ENCODE measurements around the gene PDE3B. TPM values are rescaled to one million over a fixed set of nuclear protein-coding genes. Genes with fewer than 3 reads are reported as not detected.
"Not testable (repeated sequence)": the region's sequence is repeated elsewhere in the genome, so short reads cannot be mapped to it uniquely, and the experiment has no call there.

PDE3B gene
- total RNA-seq, 5 donors from 2014 or later (not counting 1 experiment from before 2014, with no cell fraction given) = 130 to 162 (median 143) TPM

GRCh38 chr11:14676068-14676467, 32.5 kb downstream of the PDE3B start:
- WGBS (ENCODE audit: insufficient coverage) = no CpG with 5 or more reads among the region's 2 CpGs
- no peaks in the 10 kb centered on the region for H3K4me1 ChIP-seq (ENCODE audit: control insufficient read depth in 1 of 2, extremely low read depth in 1 of 2, insufficient read depth in 2 of 2, low read length in 2 of 2)
- DNase-seq (no peak), ATAC-seq (replicated peaks in 1 of 4) (no peak)
- Mint-ChIP-seq H3K27ac (no peak overlapping the region), H3K9me3 (peaks cover 2 to 15% (median 6%) of the 10 kb centered on the region in 3 donors), H3K4me1 (peaks cover 52 to 79% (median 69%) of the 10 kb centered on the region in 3 donors), H3K27me3 (no peaks in the 10 kb centered on the region), H3K4me3 (no peak overlapping the region), H3K36me3 (peaks cover 70% of the 10 kb centered on the region)
- H3K36me3 ChIP-seq (ENCODE audit: control insufficient read depth in 2 of 2, extremely low read depth in 1 of 2, insufficient read depth in 1 of 2, low read length in 1 of 2) = peaks cover under 1 to 4% of the 10 kb centered on the region in 2 donors
- ChIA-PET CTCF (no interaction called here), POLR2A (no interaction called here)
- no peak overlapping the region for H3K4me3 ChIP-seq (ENCODE audit: control insufficient read depth in 1 of 2, extremely low read depth in 1 of 2, low read length in 1 of 2)
- H3K9me3 ChIP-seq = no peaks in the 10 kb centered on the region
- no peaks in the 10 kb centered on the region for H3K27me3 ChIP-seq (replicated peaks in 1 of 2; ENCODE audit: control insufficient read depth in 2 of 2, extremely low read depth in 1 of 2, insufficient read depth in 2 of 2, low read length in 1 of 2)
- H3K27ac ChIP-seq (ENCODE audit: low read length) = no peak overlapping the region

- Histone ChIP-seq H3K4me1 (ENCODE audit: control insufficient read depth in 1 of 2, extremely low read depth in 1 of 2, insufficient read depth in 2 of 2, low read length in 2 of 2) (no peaks in the 10 kb centered on the region), H3K36me3 (ENCODE audit: control insufficient read depth in 2 of 2, extremely low read depth in 1 of 2, insufficient read depth in 1 of 2, low read length in 1 of 2) (peaks cover 0 to 4% of the 10 kb centered on the region in 2 donors), H3K27me3 (replicated peaks in 1 of 2; ENCODE audit: control insufficient read depth in 2 of 2, extremely low read depth in 1 of 2, insufficient read depth in 2 of 2, low read length in 1 of 2) (no peaks in the 10 kb centered on the region), H3K27ac (ENCODE audit: low read length) (no peak overlapping the region), H3K9me3 (no peaks in the 10 kb centered on the region), H3K4me3 (ENCODE audit: control insufficient read depth in 1 of 2, extremely low read depth in 1 of 2, low read length in 1 of 2) (no peak overlapping the region)
- DNase-seq (no peak), ATAC-seq (replicated peaks in 1 of 4) (no peak)
- Mint-ChIP-seq H3K27me3 (no peaks in the 10 kb centered on the region), H3K4me3 (no peak overlapping the region), H3K9me3 (peaks cover 2 to 15% (median 6%) of the 10 kb centered on the region in 3 donors), H3K36me3 (peaks cover 73% of the 10 kb centered on the region), H3K27ac (peak overlapping the region in 1 of 2 donors; percentile 22), H3K4me1 (peaks cover 48 to 81% (median 71%) of the 10 kb centered on the region in 3 donors)
- ChIA-PET POLR2A (interaction anchor here in 1 of 2 donors (0.6 kb wide), 1 partner anchor 35 kb away, joined by 7 read pairs; no protein-coding TSS in a partner anchor), CTCF (no interaction called here)
- no CpG with 5 or more reads among the region's 2 CpGs for WGBS (ENCODE audit: insufficient coverage)
Observed at GRCh38 chr11:14677146-14677545, 33.5 kb downstream of the PDE3B start.

GRCh38 chr11:14678350-14678749, 34.7 kb downstream of the PDE3B start:
- no CpG with 5 or more reads among the region's 2 CpGs for WGBS (ENCODE audit: insufficient coverage)
- H3K9me3 Mint-ChIP-seq = peaks cover 2 to 15% (median 6%) of the 10 kb centered on the region in 3 donors
- peaks cover 65% of the 10 kb centered on the region for H3K36me3 Mint-ChIP-seq
- peaks cover 47 to 78% (median 68%) of the 10 kb centered on the region in 3 donors for H3K4me1 Mint-ChIP-seq
- ATAC-seq (replicated peaks in 1 of 4) (no peak), DNase-seq (no peak)
- H3K4me3 Mint-ChIP-seq = no peak overlapping the region
- Histone ChIP-seq H3K9me3 (no peaks in the 10 kb centered on the region), H3K27me3 (replicated peaks in 1 of 2; ENCODE audit: control insufficient read depth in 2 of 2, extremely low read depth in 1 of 2, insufficient read depth in 2 of 2, low read length in 1 of 2) (no peaks in the 10 kb centered on the region), H3K27ac (ENCODE audit: low read length) (no peak overlapping the region), H3K4me1 (ENCODE audit: control insufficient read depth in 1 of 2, extremely low read depth in 1 of 2, insufficient read depth in 2 of 2, low read length in 2 of 2) (no peaks in the 10 kb centered on the region), H3K36me3 (ENCODE audit: control insufficient read depth in 2 of 2, extremely low read depth in 1 of 2, insufficient read depth in 1 of 2, low read length in 1 of 2) (peaks cover 0 to 4% of the 10 kb centered on the region in 2 donors), H3K4me3 (ENCODE audit: control insufficient read depth in 1 of 2, extremely low read depth in 1 of 2, low read length in 1 of 2) (no peak overlapping the region)
- POLR2A ChIA-PET = no interaction called here
- no peak overlapping the region for H3K27ac Mint-ChIP-seq
- H3K27me3 Mint-ChIP-seq = no peaks in the 10 kb centered on the region
- CTCF ChIA-PET = interaction anchor here in 1 of 2 donors (0.6 kb wide), 1 partner anchor 72 kb away, joined by 4 read pairs; no protein-coding TSS in a partner anchor

- ChIA-PET POLR2A (no interaction called here), CTCF (interaction anchor here in 1 of 2 donors (1.2 kb wide), 1 partner anchor 51 kb away, joined by 3 read pairs; no protein-coding TSS in a partner anchor)
- H3K27me3 Mint-ChIP-seq = no peaks in the 10 kb centered on the region
- peaks cover 60% of the 10 kb centered on the region for H3K36me3 Mint-ChIP-seq
- H3K27ac Mint-ChIP-seq = peak overlapping the region in 1 of 2 donors; percentile 2
- ATAC-seq (replicated peaks in 1 of 4) = no peak
- no peak for DNase-seq
- Histone ChIP-seq H3K4me3 (ENCODE audit: control insufficient read depth in 1 of 2, extremely low read depth in 1 of 2, low read length in 1 of 2) (no peak overlapping the region), H3K36me3 (ENCODE audit: control insufficient read depth in 2 of 2, extremely low read depth in 1 of 2, insufficient read depth in 1 of 2, low read length in 1 of 2) (peaks cover 0 to 4% of the 10 kb centered on the region in 2 donors), H3K27ac (ENCODE audit: low read length) (no peak overlapping the region), H3K9me3 (no peaks in the 10 kb centered on the region), H3K4me1 (ENCODE audit: control insufficient read depth in 1 of 2, extremely low read depth in 1 of 2, insufficient read depth in 2 of 2, low read length in 2 of 2) (no peaks in the 10 kb centered on the region), H3K27me3 (replicated peaks in 1 of 2; ENCODE audit: control insufficient read depth in 2 of 2, extremely low read depth in 1 of 2, insufficient read depth in 2 of 2, low read length in 1 of 2) (no peaks in the 10 kb centered on the region)
- peaks cover 47 to 79% (median 68%) of the 10 kb centered on the region in 3 donors for H3K4me1 Mint-ChIP-seq
- peak overlapping the region in 1 of 3 donors; percentile 27 for H3K4me3 Mint-ChIP-seq
- WGBS (ENCODE audit: insufficient coverage) = 100% methylated on average over 2 of the region's 3 CpGs
- H3K9me3 Mint-ChIP-seq = peaks cover 2 to 15% (median 11%) of the 10 kb centered on the region in 3 donors
Observed at GRCh38 chr11:14679662-14680061, 36.1 kb downstream of the PDE3B start.

GRCh38 chr11:14684234-14684915, 40.8 kb downstream of the PDE3B start:
- H3K9me3 ChIP-seq; H3K4me1 ChIP-seq (ENCODE audit: control insufficient read depth in 1 of 2, extremely low read depth in 1 of 2, insufficient read depth in 2 of 2, low read length in 2 of 2); DNase-seq; H3K27me3 Mint-ChIP-seq; H3K27ac ChIP-seq (ENCODE audit: low read length); CTCF ChIA-PET; POLR2A ChIA-PET; H3K27me3 ChIP-seq (replicated peaks in 1 of 2; ENCODE audit: control insufficient read depth in 2 of 2, extremely low read depth in 1 of 2, insufficient read depth in 2 of 2, low read length in 1 of 2); H3K36me3 ChIP-seq (ENCODE audit: control insufficient read depth in 2 of 2, extremely low read depth in 1 of 2, insufficient read depth in 1 of 2, low read length in 1 of 2); H3K9me3 Mint-ChIP-seq; H3K4me3 ChIP-seq (ENCODE audit: control insufficient read depth in 1 of 2, extremely low read depth in 1 of 2, low read length in 1 of 2); ATAC-seq (replicated peaks in 1 of 4): not testable (repeated sequence)
- Mint-ChIP-seq H3K36me3 (peaks cover 41% of the 10 kb centered on the region), H3K4me1 (peaks cover 70 to 79% (median 72%) of the 10 kb centered on the region in 3 donors), H3K4me3 (peak overlapping the region in 1 of 3 donors; percentile 37), H3K27ac (peak overlapping the region; percentile 33 to 73)
- 100% methylated on average over 3 of the region's 6 CpGs for WGBS (ENCODE audit: insufficient coverage)

- no peaks in the 10 kb centered on the region for H3K9me3 ChIP-seq
- ATAC-seq (replicated peaks in 1 of 4) (no peak), DNase-seq (no peak)
- H3K27ac ChIP-seq (ENCODE audit: low read length) = no peak overlapping the region
- no peaks in the 10 kb centered on the region for H3K4me1 ChIP-seq (ENCODE audit: control insufficient read depth in 1 of 2, extremely low read depth in 1 of 2, insufficient read depth in 2 of 2, low read length in 2 of 2)
- H3K36me3 Mint-ChIP-seq = peaks cover 37% of the 10 kb centered on the region
- peaks cover 64 to 71% (median 64%) of the 10 kb centered on the region in 3 donors for H3K4me1 Mint-ChIP-seq
- ChIA-PET POLR2A (interaction anchor here in 1 of 2 donors (0.5 kb wide), 1 partner anchor 63 kb away, joined by 3 read pairs; no protein-coding TSS in a partner anchor), CTCF (interaction anchor here in 1 of 2 donors (0.5 kb wide), 1 partner anchor 27 kb away, joined by 4 read pairs; no protein-coding TSS in a partner anchor)
- H3K36me3 ChIP-seq (ENCODE audit: control insufficient read depth in 2 of 2, extremely low read depth in 1 of 2, insufficient read depth in 1 of 2, low read length in 1 of 2) = no peaks in the 10 kb centered on the region
- no peaks in the 10 kb centered on the region for H3K27me3 ChIP-seq (replicated peaks in 1 of 2; ENCODE audit: control insufficient read depth in 2 of 2, extremely low read depth in 1 of 2, insufficient read depth in 2 of 2, low read length in 1 of 2)
- H3K27me3 Mint-ChIP-seq = no peaks in the 10 kb centered on the region
- no peak overlapping the region for H3K4me3 Mint-ChIP-seq
- peaks cover 5 to 8% (median 8%) of the 10 kb centered on the region in 3 donors for H3K9me3 Mint-ChIP-seq
- no peak overlapping the region for H3K4me3 ChIP-seq (ENCODE audit: control insufficient read depth in 1 of 2, extremely low read depth in 1 of 2, low read length in 1 of 2)
- H3K27ac Mint-ChIP-seq = peak overlapping the region in 1 of 2 donors; percentile 44
Observed at GRCh38 chr11:14687456-14687855, 43.9 kb downstream of the PDE3B start.

All from T-cell (primary cell).